SK-N-SH (cell line): ENCODE results near the gene FLRT2. TPM values are rescaled to one million over a fixed set of nuclear protein-coding genes. Genes with fewer than 3 reads are reported as not detected.

Experiments
- CTCF ChIA-PET: fragments of 300-600, 350-600 bp; formaldehyde crosslinking; extraction: SDS; loops from one replicate; lab custom pipeline; 2021; lab: Yijun Ruan, JAX
- POLR2A ChIA-PET: fragments of 350-600 bp; sonication (Branson Sonifier 250); formaldehyde crosslinking; extraction: SDS; loops from one replicate; lab custom pipeline; 2020; ENCODE audit warnings: antibody characterized with exemption, inconsistent platforms; lab: Yijun Ruan, JAX
- DNase-seq: peaks from one replicate; pipeline ENCODE4 v3.0.0; 2012
- H2AFZ ChIP-seq: fragments of 200-600 bp; sonication (generic); 2 replicates; pipeline ENCODE4 v1.8.1; 2016; ENCODE audit warnings: antibody characterized with exemption, mild to moderate bottlenecking, low read depth
- H3F3A ChIP-seq: fragments of 200-600 bp; sonication (generic); replicated peaks from 2 replicates; pipeline ENCODE3; 2016; ENCODE audit warnings: antibody characterized with exemption, mild to moderate bottlenecking; ENCODE audit not compliant: insufficient read depth
- H3K27ac ChIP-seq, 2 experiments: fragments of 200-500 bp in 1 of 2; fragments of 200-600 bp in 1 of 2; sonication (Bioruptor generic) in 1 of 2; sonication (generic), shearing (Covaris generic) in 1 of 2; 2 replicates each; pipeline versions ENCODE4 v1.5.1 to v1.6.1; 2014 to 2016; ENCODE audit warnings: low read depth in 2 of 2, inconsistent platforms in 1 of 2, low read length in 1 of 2, mild to moderate bottlenecking in 1 of 2, mixed read lengths in 1 of 2
- H3K27me3 ChIP-seq: fragments of 200-600 bp; sonication (generic), shearing (Covaris generic); 2 replicates; pipeline ENCODE4 v1.6.1; 2016; ENCODE audit warnings: mixed run types; ENCODE audit not compliant: insufficient read depth
- H3K36me3 ChIP-seq, 2 experiments: fragments of 200-500 bp in 1 of 2; fragments of 200-600 bp in 1 of 2; sonication (Bioruptor generic) in 1 of 2; sonication (generic) in 1 of 2; replicated peaks in 1 of 2; 2 replicates each; pipeline versions ENCODE3 to v1.5.1; 2014 to 2016; ENCODE audit warnings: low read length in 1 of 2, mild to moderate bottlenecking in 1 of 2; ENCODE audit not compliant: insufficient read depth in 2 of 2, control insufficient read depth in 1 of 2
- H3K4me1 ChIP-seq, 2 experiments: fragments of 200-500 bp in 1 of 2; fragments of 200-600 bp in 1 of 2; sonication (Bioruptor generic) in 1 of 2; sonication (generic), shearing (Covaris generic) in 1 of 2; 2 replicates each; pipeline versions ENCODE4 v1.5.1 to v1.6.1; 2014 to 2016; ENCODE audit warnings: low read depth in 1 of 2, low read length in 1 of 2, mixed run types in 1 of 2; ENCODE audit not compliant: insufficient read depth in 2 of 2, control insufficient read depth in 1 of 2
- H3K4me2 ChIP-seq: fragments of 200-600 bp; sonication (generic), shearing (Covaris generic); 2 replicates; pipeline ENCODE4 v1.6.1; 2017; ENCODE audit warnings: mixed run types
- H3K4me3 ChIP-seq, 2 experiments: fragments of 200-500 bp in 1 of 2; fragments of 200-600 bp in 1 of 2; sonication (Bioruptor generic) in 1 of 2; sonication (generic), shearing (Covaris generic) in 1 of 2; 2 replicates each; pipeline versions ENCODE4 v1.5.1 to v1.8.1; 2014 to 2016; ENCODE audit warnings: low read depth in 2 of 2, inconsistent platforms in 1 of 2, low read length in 1 of 2, mild to moderate bottlenecking in 1 of 2, mixed read lengths in 1 of 2, moderate library complexity in 1 of 2
- H3K79me2 ChIP-seq: fragments of 200-600 bp; sonication (generic); 2 replicates; pipeline ENCODE4 v1.8.1; 2017; ENCODE audit warnings: mild to moderate bottlenecking; ENCODE audit not compliant: insufficient read depth
- H3K9ac ChIP-seq: fragments of 200-600 bp; sonication (generic); 2 replicates; pipeline ENCODE4 v1.6.1; 2017; ENCODE audit warnings: mixed run types
- H3K9me2 ChIP-seq: fragments of 200-600 bp; sonication (generic); 2 replicates; pipeline ENCODE4 v1.6.1; 2017; ENCODE audit warnings: mixed run types
- H3K9me3 ChIP-seq: fragments of 200-600 bp; sonication (generic); 2 replicates; pipeline ENCODE4 v1.6.1; 2017; ENCODE audit warnings: mixed run types, mild to moderate bottlenecking, moderate library complexity
- H4K20me1 ChIP-seq: fragments of 200-600 bp; sonication (generic); 2 replicates; pipeline ENCODE4 v1.6.1; 2017; ENCODE audit warnings: mild to moderate bottlenecking, mixed run types; ENCODE audit not compliant: insufficient read depth
- CHD2 ChIP-seq: fragments of 150-350 bp; IDR thresholded peaks from 2 replicates; pipeline ENCODE4 v1.6.1; 2018; ENCODE audit warnings: low read length; ENCODE audit not compliant: partially characterized antibody
- ELF1 ChIP-seq: IDR thresholded peaks from 2 replicates; pipeline ENCODE4 v1.4.0; 2012
- EP300 ChIP-seq, 2 experiments: IDR thresholded peaks; 2 replicates each; pipeline versions ENCODE4 v1.4.0 to v1.6.1; 2012; ENCODE audit warnings: borderline replicate concordance in 1 of 2, low read depth in 1 of 2, low read length in 1 of 2
- EZH2phosphoT487 ChIP-seq: fragments of 200-600 bp; sonication (generic); IDR thresholded peaks from 2 replicates; pipeline ENCODE4 v1.6.1; 2017; ENCODE audit warnings: low read depth, mixed run types, mild to moderate bottlenecking, antibody characterized with exemption, moderate library complexity, borderline replicate concordance
- FOXM1 ChIP-seq: IDR thresholded peaks from 2 replicates; pipeline ENCODE4 v1.4.0; 2012; ENCODE audit warnings: low read depth, mild to moderate bottlenecking
- IRF3 ChIP-seq: fragments of 150-350 bp; IDR thresholded peaks from 2 replicates; pipeline ENCODE4 v1.6.1; 2016; ENCODE audit warnings: mild to moderate bottlenecking, low read depth, low read length
- MEF2A ChIP-seq: IDR thresholded peaks from 2 replicates; pipeline ENCODE4 v1.4.0; 2012; ENCODE audit warnings: low read depth, borderline replicate concordance
- MXI1 ChIP-seq: IDR thresholded peaks from 2 replicates; pipeline ENCODE4 v1.6.1; 2012; ENCODE audit warnings: mild to moderate bottlenecking, low read depth, low read length, improper control_type of control experiment
- NFIC ChIP-seq: IDR thresholded peaks from 2 replicates; pipeline ENCODE4 v1.4.0; 2012; ENCODE audit warnings: borderline replicate concordance
- NRF1 ChIP-seq: IDR thresholded peaks from 2 replicates; pipeline ENCODE4 v1.6.1; 2012; ENCODE audit warnings: low read depth, mild to moderate bottlenecking, low read length
- PBX3 ChIP-seq: IDR thresholded peaks from 2 replicates; pipeline ENCODE4; 2012
- POLR2AphosphoS5 ChIP-seq: IDR thresholded peaks from 2 replicates; pipeline ENCODE4 v1.6.1; 2012; ENCODE audit warnings: low read depth, low read length
- RFX5 ChIP-seq: IDR thresholded peaks from 2 replicates; pipeline ENCODE4 v1.6.1; 2012; ENCODE audit warnings: mild to moderate bottlenecking, improper control_type of control experiment, low read length
- SIN3A ChIP-seq: IDR thresholded peaks from 2 replicates; pipeline ENCODE4 v1.6.1; 2012; ENCODE audit warnings: low read depth, mild to moderate bottlenecking, low read length, moderate library complexity, borderline replicate concordance
- USF2 ChIP-seq: fragments of 150-350 bp; IDR thresholded peaks from 2 replicates; pipeline ENCODE4 v1.6.1; 2017; ENCODE audit warnings: antibody characterized with exemption, low read length, low read depth, borderline replicate concordance
- YY1 ChIP-seq: IDR thresholded peaks from 2 replicates; pipeline ENCODE4 v1.4.0; 2012; ENCODE audit warnings: low read depth, mild to moderate bottlenecking
- WGBS: methylation state at CpG from one replicate; pipeline ENCODE4 v1.1.6; 2017; ENCODE audit warnings: low lambda C conversion rate; 5-methylcytosine and 5-hydroxymethylcytosine counted together
- polyA plus RNA-seq, 3 experiments: library from polyadenylated mRNA; depleted of rRNA; stranded (reverse); fragments of >200 nt; gene quantifications; 2 replicates each; pipeline ENCODE4 v1.2.3, GENCODE V29; 2012

Gene FLRT2
- polyA plus RNA-seq, 1 of the 3 experiments (the other 2 are of a cell fraction) = 10.8 TPM

GRCh38 chr14:85572845-85573244 lies 42.9 kb downstream of the FLRT2 start (continued):
- TF ChIP-seq ELF1 = no peak
- no peak for TF ChIP-seq MXI1
- TF ChIP-seq POLR2AphosphoS5 = no peak
- TF ChIP-seq NRF1 = no peak
- no peak for TF ChIP-seq RFX5
- no peak for TF ChIP-seq IRF3
- no peak for TF ChIP-seq SIN3A
- TF ChIP-seq MEF2A = no peak
- TF ChIP-seq FOXM1 = no peak
- TF ChIP-seq, all 33 proteins: peak for 8

GRCh38 chr14:85573406-85573805 lies 43.5 kb downstream of the FLRT2 start:
- Histone ChIP-seq H3K27ac (peak overlapping the region in 1 of 2 experiments; percentile 65; a peak in 2 of 4 replicates), H3K9me2 (no peaks in the 10 kb centered on the region), H3K4me1 (peaks cover 0 to 50% of the 10 kb centered on the region in 2 experiments; a peak in 2 of 4 replicates), H3K4me2 (peak overlapping the region; percentile 18; the same call in 1 of the 2 replicates), H4K20me1 (no peaks in the 10 kb centered on the region), H3K36me3 (no peaks in the 10 kb centered on the region), H2AFZ (no peak overlapping the region), H3K4me3 (no peak overlapping the region), H3K9ac (no peak overlapping the region; the same call in 1 of the 2 replicates), H3K79me2 (peaks cover 33% of the 10 kb centered on the region), H3F3A (peaks cover 22% of the 10 kb centered on the region), H3K9me3 (no peaks in the 10 kb centered on the region), H3K27me3 (no peaks in the 10 kb centered on the region)
- POLR2A ChIA-PET = no interaction called here
- no peak for TF ChIP-seq RFX5
- no peak for TF ChIP-seq EZH2phosphoT487
- TF ChIP-seq YY1 = no peak
- no peak for TF ChIP-seq NRF1
- no peak for TF ChIP-seq USF2
- no peak for TF ChIP-seq PBX3
- TF ChIP-seq CHD2 = no peak
- TF ChIP-seq EP300 (IDR thresholded peaks at IDR 0.05; ENCODE audit: borderline replicate concordance in 1 of 2, low read depth in 1 of 2, low read length in 1 of 2) = no peak
- no peak for TF ChIP-seq NFIC
- no peak for TF ChIP-seq POLR2AphosphoS5
- no peak for DNase-seq
- CTCF ChIA-PET = no interaction called here
- WGBS = 46% methylated on average over 4 of the region's 4 CpGs
